Measurements from ENCODE around the gene NPBWR2.

The NPBWR2 gene

GRCh38 chr20:64072498-64073063 is 34.8 kb downstream of the NPBWR2 start:
- Histone ChIP-seq H3K27ac (ENCODE audit: insufficient read depth, low read length, poor library complexity, severe bottlenecking) (no peak overlapping the region), H3K4me1 (ENCODE audit: control insufficient read depth, insufficient read depth, low read length, poor library complexity, severe bottlenecking) (peaks cover 19% of the 10 kb centered on the region)
- DNase-seq, result no peak

GRCh38 chr20:64071341-64072332 is 35.7 kb downstream of the NPBWR2 start:
- H3K9me3 ChIP-seq (ENCODE audit: control insufficient read depth, low read length), result no peaks in the 10 kb centered on the region
- H3K4me3 ChIP-seq (ENCODE audit: insufficient read depth, low read depth, low read length, poor library complexity, severe bottlenecking), result no peak overlapping the region
- H3K4me1 ChIP-seq (ENCODE audit: control insufficient read depth, insufficient read depth, low read length, poor library complexity, severe bottlenecking), result peaks cover 20% of the 10 kb centered on the region
- peaks cover 45% of the 10 kb centered on the region for H3K36me3 ChIP-seq (ENCODE audit: control insufficient read depth, insufficient read depth, low read length)
- H3K27me3 ChIP-seq (replicated peaks; ENCODE audit: control insufficient read depth, insufficient read depth, low read length, poor library complexity, severe bottlenecking), result no peaks in the 10 kb centered on the region
- no peak overlapping the region for H3K27ac ChIP-seq (ENCODE audit: insufficient read depth, low read length, poor library complexity, severe bottlenecking)
- DNase-seq, result no peak

More at GRCh38 chr20:64072498-64073063, 34.8 kb downstream of the NPBWR2 start:
- Histone ChIP-seq H3K27me3 (replicated peaks; ENCODE audit: control insufficient read depth, insufficient read depth, low read length, poor library complexity, severe bottlenecking) (no peaks in the 10 kb centered on the region), H3K4me3 (ENCODE audit: insufficient read depth, low read depth, low read length, poor library complexity, severe bottlenecking) (no peak overlapping the region), H3K9me3 (ENCODE audit: control insufficient read depth, low read length) (no peaks in the 10 kb centered on the region), H3K36me3 (ENCODE audit: control insufficient read depth, insufficient read depth, low read length) (peaks cover 45% of the 10 kb centered on the region)

GRCh38 chr20:64070244-64070993 is 36.9 kb downstream of the NPBWR2 start:
- peaks cover 36% of the 10 kb centered on the region for H3K36me3 ChIP-seq (ENCODE audit: control insufficient read depth, insufficient read depth, low read length)
- no peaks in the 10 kb centered on the region for H3K27me3 ChIP-seq (replicated peaks; ENCODE audit: control insufficient read depth, insufficient read depth, low read length, poor library complexity, severe bottlenecking)
- no peak for DNase-seq
- H3K4me1 ChIP-seq (ENCODE audit: control insufficient read depth, insufficient read depth, low read length, poor library complexity, severe bottlenecking), result peaks cover 27% of the 10 kb centered on the region
- no peak overlapping the region for H3K4me3 ChIP-seq (ENCODE audit: insufficient read depth, low read depth, low read length, poor library complexity, severe bottlenecking)
- H3K27ac ChIP-seq (ENCODE audit: insufficient read depth, low read length, poor library complexity, severe bottlenecking), result no peak overlapping the region
- H3K9me3 ChIP-seq (ENCODE audit: control insufficient read depth, low read length), result no peaks in the 10 kb centered on the region

GRCh38 chr20:64069614-64070243 is 37.6 kb downstream of the NPBWR2 start:
- no peak for DNase-seq
- Histone ChIP-seq H3K36me3 (ENCODE audit: control insufficient read depth, insufficient read depth, low read length) (peaks cover 29% of the 10 kb centered on the region), H3K4me3 (ENCODE audit: insufficient read depth, low read depth, low read length, poor library complexity, severe bottlenecking) (no peak overlapping the region), H3K27me3 (replicated peaks; ENCODE audit: control insufficient read depth, insufficient read depth, low read length, poor library complexity, severe bottlenecking) (no peaks in the 10 kb centered on the region), H3K4me1 (ENCODE audit: control insufficient read depth, insufficient read depth, low read length, poor library complexity, severe bottlenecking) (peaks cover 31% of the 10 kb centered on the region), H3K9me3 (ENCODE audit: control insufficient read depth, low read length) (no peaks in the 10 kb centered on the region), H3K27ac (ENCODE audit: insufficient read depth, low read length, poor library complexity, severe bottlenecking) (no peak overlapping the region)

GRCh38 chr20:64069209-64069613 is 38.2 kb downstream of the NPBWR2 start:
- no peak for DNase-seq
- no peak overlapping the region for H3K27ac ChIP-seq (ENCODE audit: insufficient read depth, low read length, poor library complexity, severe bottlenecking)
- peaks cover 24% of the 10 kb centered on the region for H3K36me3 ChIP-seq (ENCODE audit: control insufficient read depth, insufficient read depth, low read length)
- no peak overlapping the region for H3K4me3 ChIP-seq (ENCODE audit: insufficient read depth, low read depth, low read length, poor library complexity, severe bottlenecking)
- H3K9me3 ChIP-seq (ENCODE audit: control insufficient read depth, low read length), result no peaks in the 10 kb centered on the region
- peaks cover 36% of the 10 kb centered on the region for H3K4me1 ChIP-seq (ENCODE audit: control insufficient read depth, insufficient read depth, low read length, poor library complexity, severe bottlenecking)
- H3K27me3 ChIP-seq (replicated peaks; ENCODE audit: control insufficient read depth, insufficient read depth, low read length, poor library complexity, severe bottlenecking), result no peaks in the 10 kb centered on the region

- DNase-seq, result no peak
- H3K36me3 ChIP-seq (ENCODE audit: control insufficient read depth, insufficient read depth, low read length), result peaks cover 18% of the 10 kb centered on the region
- H3K9me3 ChIP-seq (ENCODE audit: control insufficient read depth, low read length), result no peaks in the 10 kb centered on the region
- H3K27ac ChIP-seq (ENCODE audit: insufficient read depth, low read length, poor library complexity, severe bottlenecking), result no peak overlapping the region
- H3K4me3 ChIP-seq (ENCODE audit: insufficient read depth, low read depth, low read length, poor library complexity, severe bottlenecking), result no peak overlapping the region
- peaks cover 43% of the 10 kb centered on the region for H3K4me1 ChIP-seq (ENCODE audit: control insufficient read depth, insufficient read depth, low read length, poor library complexity, severe bottlenecking)
- no peaks in the 10 kb centered on the region for H3K27me3 ChIP-seq (replicated peaks; ENCODE audit: control insufficient read depth, insufficient read depth, low read length, poor library complexity, severe bottlenecking)
These were observed 38.8 kb downstream of the NPBWR2 start for GRCh38 chr20:64068386-64069208.

- Histone ChIP-seq H3K9me3 (ENCODE audit: control insufficient read depth, low read length) (no peaks in the 10 kb centered on the region), H3K36me3 (ENCODE audit: control insufficient read depth, insufficient read depth, low read length) (peaks cover 10% of the 10 kb centered on the region), H3K4me3 (ENCODE audit: insufficient read depth, low read depth, low read length, poor library complexity, severe bottlenecking) (no peak overlapping the region), H3K27me3 (replicated peaks; ENCODE audit: control insufficient read depth, insufficient read depth, low read length, poor library complexity, severe bottlenecking) (no peaks in the 10 kb centered on the region), H3K27ac (ENCODE audit: insufficient read depth, low read length, poor library complexity, severe bottlenecking) (no peak overlapping the region), H3K4me1 (ENCODE audit: control insufficient read depth, insufficient read depth, low read length, poor library complexity, severe bottlenecking) (peaks cover 48% of the 10 kb centered on the region)
- DNase-seq, result no peak
These were observed 39.5 kb downstream of the NPBWR2 start for GRCh38 chr20:64067733-64068307.

GRCh38 chr20:64067005-64067632 is 40.2 kb downstream of the NPBWR2 start:
- Histone ChIP-seq H3K27me3 (replicated peaks; ENCODE audit: control insufficient read depth, insufficient read depth, low read length, poor library complexity, severe bottlenecking) (no peaks in the 10 kb centered on the region), H3K4me1 (ENCODE audit: control insufficient read depth, insufficient read depth, low read length, poor library complexity, severe bottlenecking) (peaks cover 51% of the 10 kb centered on the region), H3K27ac (ENCODE audit: insufficient read depth, low read length, poor library complexity, severe bottlenecking) (peak overlapping the region; percentile 3), H3K36me3 (ENCODE audit: control insufficient read depth, insufficient read depth, low read length) (peaks cover 4% of the 10 kb centered on the region), H3K4me3 (ENCODE audit: insufficient read depth, low read depth, low read length, poor library complexity, severe bottlenecking) (no peak overlapping the region), H3K9me3 (ENCODE audit: control insufficient read depth, low read length) (no peaks in the 10 kb centered on the region)
- DNase-seq, result no peak
